Activated T-cell treated with anti-CD3 and anti-CD28 coated beads for 48 hours (primary cell): Measurements from ENCODE around the gene ANO1.

ENCODE experiments used
- DNase-seq: peaks from one replicate; pipeline ENCODE4 v3.0.0-alpha.2; 2020; ENCODE audit warnings: low read depth

ANO1 gene

GRCh38 chr11:70097783-70098563 lies 19.9 kb downstream of the ANO1 start:
- DNase-seq: no peak

- no peak for DNase-seq
Measured at GRCh38 chr11:70098936-70099335, 20.8 kb downstream of the ANO1 start.

GRCh38 chr11:70099578-70100279 lies 21.6 kb downstream of the ANO1 start:
- DNase-seq: no peak

- DNase-seq: no peak
Measured at GRCh38 chr11:70100280-70100603, 22.1 kb downstream of the ANO1 start.

GRCh38 chr11:70100791-70101190 lies 22.7 kb downstream of the ANO1 start:
- DNase-seq: no peak

GRCh38 chr11:70103256-70103975 lies 25.3 kb downstream of the ANO1 start:
- no peak for DNase-seq

- DNase-seq: no peak
Measured at GRCh38 chr11:70104419-70104818, 26.3 kb downstream of the ANO1 start.

GRCh38 chr11:70104961-70105360 lies 26.8 kb downstream of the ANO1 start:
- DNase-seq: no peak

GRCh38 chr11:70105369-70105754 lies 27.2 kb downstream of the ANO1 start:
- no peak for DNase-seq

GRCh38 chr11:70105755-70106571 lies 27.8 kb downstream of the ANO1 start:
- DNase-seq: no peak

- DNase-seq: no peak
Measured at GRCh38 chr11:70106757-70107156, 28.6 kb downstream of the ANO1 start.

- no peak for DNase-seq
Measured at GRCh38 chr11:70107191-70107590, 29.1 kb downstream of the ANO1 start.

GRCh38 chr11:70107756-70108155 lies 29.6 kb downstream of the ANO1 start:
- DNase-seq: no peak

GRCh38 chr11:70108250-70108649 lies 30.1 kb downstream of the ANO1 start:
- no peak for DNase-seq

GRCh38 chr11:70109006-70109405 lies 30.9 kb downstream of the ANO1 start:
- no peak for DNase-seq

GRCh38 chr11:70109903-70110302 lies 31.8 kb downstream of the ANO1 start:
- no peak for DNase-seq

GRCh38 chr11:70110538-70111055 lies 32.5 kb downstream of the ANO1 start:
- DNase-seq: no peak

GRCh38 chr11:70111269-70112016 lies 33.3 kb downstream of the ANO1 start:
- no peak for DNase-seq

GRCh38 chr11:70112017-70112434 lies 33.9 kb downstream of the ANO1 start:
- no peak for DNase-seq

GRCh38 chr11:70113801-70114200 lies 35.7 kb downstream of the ANO1 start:
- DNase-seq: no peak

- no peak for DNase-seq
Measured at GRCh38 chr11:70115778-70116177, 37.7 kb downstream of the ANO1 start.
